GM19099 (cell line): ENCODE measurements around the gene HORMAD2.

Experiments used
- POLR2A ChIP-seq: IDR thresholded peaks from 3 replicates; pipeline ENCODE4 v1.6.1; 2011; ENCODE audit warnings: low read depth; ENCODE audit not compliant: insufficient read length; ENCODE audit errors: extremely low read depth

HORMAD2 gene

DNA sequence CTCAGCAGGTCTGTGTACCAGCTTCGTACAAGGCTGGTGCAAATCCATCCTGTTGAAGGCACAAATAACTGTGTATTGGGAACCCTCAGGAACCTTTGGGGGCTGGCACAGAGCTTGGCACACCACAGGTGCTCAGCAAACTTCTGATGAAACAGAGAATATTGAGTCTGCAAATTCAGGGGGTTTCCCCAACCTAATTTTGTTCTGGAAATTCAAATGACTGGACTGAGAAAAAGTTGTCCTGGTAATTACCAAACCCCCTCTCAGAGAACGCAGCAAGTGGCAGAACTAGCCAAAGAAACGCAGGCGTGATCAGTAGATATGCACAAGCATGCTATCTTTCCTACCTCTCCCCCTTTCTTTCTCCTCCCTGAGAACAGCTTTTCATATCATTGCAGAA is 118.7 kb downstream of the HORMAD2 start:
- TF ChIP-seq POLR2A = no peak

- no peak for TF ChIP-seq POLR2A
Observed at GRCh38 chr22:30201945-30202344, 121.7 kb downstream of the HORMAD2 start.

- TF ChIP-seq POLR2A = no peak
Observed at GRCh38 chr22:30202531-30203006, 122.3 kb downstream of the HORMAD2 start.

DNA sequence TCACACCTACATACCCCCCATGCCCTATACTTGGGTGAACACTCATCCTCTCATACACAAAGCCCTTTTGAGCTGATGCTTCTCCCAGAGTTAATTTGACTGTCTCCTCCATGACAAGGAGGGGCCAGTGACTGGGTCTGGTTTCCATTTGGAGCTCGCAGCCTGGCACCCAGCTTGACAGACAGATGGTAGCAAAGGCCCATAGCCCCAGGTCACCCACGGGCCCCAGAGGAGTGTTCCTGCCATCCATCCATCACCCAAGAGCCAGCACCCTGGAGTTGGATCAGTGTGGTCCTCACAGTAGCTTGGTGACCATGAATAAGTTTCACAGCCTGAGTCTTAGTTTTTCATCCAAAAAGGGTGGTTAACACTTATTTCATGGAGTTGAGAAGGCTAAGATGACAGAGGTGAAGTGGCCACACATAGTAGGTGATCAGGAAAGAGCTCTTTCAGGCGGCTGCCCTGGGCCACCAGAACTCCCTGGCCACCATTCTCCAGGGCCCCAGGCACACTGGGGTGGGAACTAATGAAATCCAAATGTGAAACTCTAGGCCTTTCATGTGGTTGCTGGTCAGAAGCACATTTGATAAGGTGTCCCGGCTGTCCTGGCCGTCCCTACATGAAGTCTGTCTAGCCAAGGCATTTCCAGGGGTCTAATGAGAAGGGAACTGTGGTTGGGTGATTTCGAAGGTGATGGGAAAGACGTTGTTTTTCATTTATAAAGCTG is 123.9 kb downstream of the HORMAD2 start:
- no peak for TF ChIP-seq POLR2A

GRCh38 chr22:30204742-30205111 is 124.5 kb downstream of the HORMAD2 start:
- no peak for TF ChIP-seq POLR2A

GRCh38 chr22:30205281-30206115 is 125.2 kb downstream of the HORMAD2 start:
- TF ChIP-seq POLR2A = no peak

DNA sequence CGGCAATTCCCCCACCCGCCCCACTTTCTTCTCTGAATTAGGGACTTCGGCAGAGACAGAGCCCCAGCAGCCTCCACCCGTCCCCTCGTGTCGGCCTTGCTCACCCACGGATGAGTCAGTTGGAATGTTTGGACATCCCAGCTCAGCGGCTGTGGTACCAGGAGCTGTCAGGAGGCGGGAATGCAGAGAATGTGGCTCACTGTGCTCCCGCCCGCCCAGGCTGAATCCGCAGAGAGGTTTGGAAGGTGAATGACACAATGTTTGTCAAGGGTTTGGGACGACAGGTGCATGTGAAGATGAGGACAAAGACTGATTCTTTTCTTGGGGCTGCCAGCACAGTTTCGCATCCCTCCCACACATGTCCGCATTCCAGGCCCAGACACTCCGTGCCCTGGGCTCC is 126.7 kb downstream of the HORMAD2 start:
- TF ChIP-seq POLR2A = no peak

DNA sequence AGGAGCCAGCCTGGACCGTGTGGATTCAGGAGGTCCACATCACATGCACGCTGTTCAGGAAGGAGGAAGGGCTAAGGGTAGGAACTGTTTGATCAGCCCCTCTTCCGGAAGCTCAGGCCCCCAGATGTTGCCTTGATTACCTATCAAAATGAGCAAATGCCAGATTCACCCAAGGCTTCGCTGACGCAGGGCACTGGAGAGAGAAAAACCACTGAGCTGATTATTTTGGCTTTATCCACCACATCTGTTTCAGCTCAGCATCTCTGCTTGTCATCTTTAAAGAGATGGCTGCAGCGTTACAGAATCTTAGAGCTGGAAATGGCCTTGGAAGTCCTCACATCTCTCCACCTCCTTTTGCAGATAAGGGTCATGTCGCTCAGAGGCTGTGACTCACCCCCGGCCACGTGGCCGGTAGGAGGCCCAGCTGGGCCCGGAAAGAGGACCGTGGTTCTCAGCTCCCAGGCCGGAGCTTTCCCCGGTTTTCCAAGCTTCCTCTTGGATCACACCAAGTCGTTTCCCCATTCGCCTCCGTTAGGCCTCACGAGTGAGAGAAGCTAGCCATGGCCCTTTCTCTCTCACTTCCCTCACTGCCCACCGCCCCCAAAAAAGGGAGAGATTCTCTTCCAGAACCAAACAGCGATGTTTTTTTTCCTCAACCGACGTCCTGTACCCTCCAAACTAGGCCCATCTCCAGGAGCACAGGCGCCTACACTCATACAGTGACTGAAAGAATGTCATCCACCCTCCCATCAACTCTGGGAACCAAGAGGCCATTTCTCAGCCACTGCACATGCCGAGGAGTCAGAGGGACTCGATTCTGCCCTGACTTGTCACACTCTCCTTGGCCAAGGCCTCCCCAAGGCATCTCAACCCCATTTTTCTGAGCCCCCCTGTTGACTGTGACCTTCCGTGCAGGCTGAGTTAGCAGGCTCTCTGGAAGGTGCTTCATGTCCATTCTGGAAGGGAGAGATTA is 128.7 kb downstream of the HORMAD2 start:
- TF ChIP-seq POLR2A = no peak

GRCh38 chr22:30209642-30210041 is 129.4 kb downstream of the HORMAD2 start:
- no peak for TF ChIP-seq POLR2A

DNA sequence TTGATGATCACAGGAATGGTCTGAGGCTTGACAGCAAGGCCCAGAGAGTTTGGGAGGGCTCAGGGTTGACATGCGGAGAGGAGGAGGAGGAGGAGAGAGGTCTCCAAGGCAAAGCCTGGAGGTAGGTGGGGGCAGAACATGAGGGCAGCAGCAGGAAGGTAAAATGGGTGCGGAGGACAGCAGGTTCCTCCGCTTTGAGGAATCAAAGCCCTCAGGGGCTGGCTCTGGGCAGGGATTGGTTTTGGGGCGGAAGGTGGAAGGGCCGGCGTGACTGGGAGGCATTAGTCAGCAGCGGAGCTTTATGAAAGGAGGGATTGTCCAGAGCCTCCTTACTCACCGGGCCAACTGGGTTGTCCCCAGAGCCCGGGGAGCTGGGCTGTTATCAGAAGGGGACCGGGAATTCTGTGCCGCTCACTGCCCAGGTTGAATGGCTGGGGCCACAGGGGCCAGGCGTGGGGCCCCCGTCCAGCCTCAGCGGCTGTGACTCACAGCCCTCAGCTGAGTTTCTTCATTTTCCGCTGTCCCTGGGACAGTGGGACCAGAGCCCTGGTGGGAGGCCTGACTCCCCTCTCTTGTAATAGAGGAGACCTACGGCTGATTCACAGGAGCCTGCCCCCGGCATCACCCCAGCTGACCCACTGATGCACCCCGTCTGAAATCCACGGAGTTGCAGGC is 130.1 kb downstream of the HORMAD2 start:
- no peak for TF ChIP-seq POLR2A

- TF ChIP-seq POLR2A = no peak
Observed at GRCh38 chr22:30211124-30211820, 131.0 kb downstream of the HORMAD2 start.

DNA sequence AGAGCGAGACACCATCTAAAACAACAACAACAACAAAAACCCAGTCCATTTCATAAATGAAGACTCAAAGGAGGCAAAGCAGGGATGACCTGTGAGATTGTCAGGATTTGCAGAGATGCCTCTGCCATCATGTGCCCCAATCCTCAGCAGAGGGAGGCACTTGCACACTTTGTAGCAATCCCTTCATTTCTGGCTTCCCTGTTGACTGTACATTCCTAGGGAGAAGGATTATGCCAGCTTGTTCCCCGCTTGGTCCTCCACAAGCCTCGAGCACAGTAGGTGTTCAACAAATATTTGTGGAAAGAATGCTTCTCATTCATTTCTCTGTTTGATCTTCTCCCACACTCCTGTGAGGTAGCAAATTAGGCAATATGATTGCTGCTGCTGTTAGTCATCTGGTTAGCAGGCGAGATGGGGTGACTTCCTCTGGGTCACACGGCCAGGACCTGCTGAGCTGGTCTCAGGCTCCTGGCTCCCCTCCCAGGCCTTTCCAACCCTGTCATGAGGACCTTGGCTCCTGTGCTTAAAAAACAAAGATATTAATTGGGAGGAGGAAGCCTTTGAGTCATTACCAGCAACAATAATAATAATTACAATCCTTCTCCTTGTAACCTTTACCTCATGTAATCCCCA is 132.2 kb downstream of the HORMAD2 start:
- TF ChIP-seq POLR2A = no peak

GRCh38 chr22:30212996-30213441 is 132.8 kb downstream of the HORMAD2 start:
- no peak for TF ChIP-seq POLR2A
